Neutrophil (primary cell): ENCODE measurements around the gene KRT16.
"Not testable (repeated sequence)": the region's sequence is repeated elsewhere in the genome, so short reads cannot be mapped to it uniquely, and the experiment has no call there.

Source experiments
- H3K27ac ChIP-seq: fragments of 200-600 bp; sonication (generic); 2 replicates; pipeline ENCODE4 v1.5.1; 2016; ENCODE audit warnings: mild to moderate bottlenecking, moderate library complexity
- H3K27me3 ChIP-seq: fragments of 200-600 bp; sonication (generic); 2 replicates; pipeline ENCODE4 v1.6.0; 2016; ENCODE audit warnings: mild to moderate bottlenecking
- H3K36me3 ChIP-seq: fragments of 200-600 bp; sonication (generic); 2 replicates; pipeline ENCODE4 v1.5.1; 2017
- H3K4me1 ChIP-seq, 2 experiments: fragments of 200-600 bp in 1 of 2; sonication (generic) in 1 of 2; 1 replicate in 1 of 2; 2 replicates in 1 of 2; pipeline versions ENCODE4 v1.5.1 to v1.6.1; 2013 to 2016; ENCODE audit warnings: low read depth in 1 of 2, low read length in 1 of 2, mild to moderate bottlenecking in 1 of 2, moderate library complexity in 1 of 2; ENCODE audit not compliant: control insufficient read depth in 1 of 2, insufficient read depth in 1 of 2
- H3K4me3 ChIP-seq, 2 experiments: fragments of 200-600 bp in 1 of 2; sonication (generic) in 1 of 2; 1 replicate in 1 of 2; 2 replicates in 1 of 2; pipeline ENCODE4 v1.5.1; 2013 to 2016; ENCODE audit warnings: low read depth in 1 of 2, low read length in 1 of 2, mild to moderate bottlenecking in 1 of 2, moderate library complexity in 1 of 2
- H3K9me3 ChIP-seq: fragments of 200-600 bp; sonication (generic); 2 replicates; pipeline ENCODE4 v1.5.1; 2016
- CTCF ChIP-seq: fragments of 200-600 bp; sonication (generic); IDR thresholded peaks from 2 replicates; pipeline ENCODE4 v1.5.1; 2016; ENCODE audit warnings: antibody characterized with exemption

The KRT16 gene

GRCh38 chr17:41588126-41588810, 24.3 kb downstream of the KRT16 start:
- H3K4me1 ChIP-seq, result no peaks in the 10 kb centered on the region
- H3K27me3 ChIP-seq, result no peaks in the 10 kb centered on the region
- no peaks in the 10 kb centered on the region for H3K36me3 ChIP-seq
- H3K27ac ChIP-seq, result no peak overlapping the region
- no peaks in the 10 kb centered on the region for H3K9me3 ChIP-seq
- no peak overlapping the region for H3K4me3 ChIP-seq
- no peak for TF ChIP-seq CTCF

GRCh38 chr17:41586863-41587495, 25.6 kb downstream of the KRT16 start, which contains the start of gene KRT14:
Gene KRT14 (minus strand): TSS chr17:41586895. CDS start chr17:41586834, 61 bp downstream.
- H3K4me1 ChIP-seq, result no peaks in the 10 kb centered on the region
- H3K4me3 ChIP-seq, result no peak within 1 kb of the TSS
- no peaks in the 10 kb centered on the region for H3K36me3 ChIP-seq
- TF ChIP-seq CTCF, result no peak
- no peaks in the 10 kb centered on the region for H3K9me3 ChIP-seq
- H3K27ac ChIP-seq, result no peak within 1 kb of the TSS
- H3K27me3 ChIP-seq, result no peaks in the 10 kb centered on the region

- Histone ChIP-seq H3K27ac (no peak overlapping the region), H3K4me3 (no peak overlapping the region), H3K4me1 (no peaks in the 10 kb centered on the region), H3K9me3 (no peaks in the 10 kb centered on the region), H3K27me3 (no peaks in the 10 kb centered on the region), H3K36me3 (no peaks in the 10 kb centered on the region)
- no peak for TF ChIP-seq CTCF
Observed at GRCh38 chr17:41585301-41586056, 27.1 kb downstream of the KRT16 start.

GRCh38 chr17:41584331-41584927, 28.1 kb downstream of the KRT16 start:
- H3K27me3 ChIP-seq, H3K4me3 ChIP-seq, H3K27ac ChIP-seq, H3K4me1 ChIP-seq, H3K36me3 ChIP-seq, H3K9me3 ChIP-seq: not testable (repeated sequence)

GRCh38 chr17:41583137-41584127, 29.1 kb downstream of the KRT16 start:
- TF ChIP-seq CTCF, result no peak
- H3K27ac ChIP-seq, result no peak overlapping the region
- H3K27me3 ChIP-seq, result no peaks in the 10 kb centered on the region
- H3K9me3 ChIP-seq, result no peaks in the 10 kb centered on the region
- H3K36me3 ChIP-seq, result no peaks in the 10 kb centered on the region
- peaks cover 3 to 4% of the 10 kb centered on the region in 2 experiments for H3K4me1 ChIP-seq
- H3K4me3 ChIP-seq, result no peak overlapping the region

GRCh38 chr17:41582061-41582968, 30.3 kb downstream of the KRT16 start:
- not testable (repeated sequence) for H3K27me3 ChIP-seq, H3K4me1 ChIP-seq, H3K4me3 ChIP-seq, H3K9me3 ChIP-seq, H3K36me3 ChIP-seq, H3K27ac ChIP-seq
